ENCODE results near the gene ZNF689.
"Not testable (repeated sequence)": the region's sequence is repeated elsewhere in the genome, so short reads cannot be mapped to it uniquely, and the experiment has no call there.

The ZNF689 gene

DNA sequence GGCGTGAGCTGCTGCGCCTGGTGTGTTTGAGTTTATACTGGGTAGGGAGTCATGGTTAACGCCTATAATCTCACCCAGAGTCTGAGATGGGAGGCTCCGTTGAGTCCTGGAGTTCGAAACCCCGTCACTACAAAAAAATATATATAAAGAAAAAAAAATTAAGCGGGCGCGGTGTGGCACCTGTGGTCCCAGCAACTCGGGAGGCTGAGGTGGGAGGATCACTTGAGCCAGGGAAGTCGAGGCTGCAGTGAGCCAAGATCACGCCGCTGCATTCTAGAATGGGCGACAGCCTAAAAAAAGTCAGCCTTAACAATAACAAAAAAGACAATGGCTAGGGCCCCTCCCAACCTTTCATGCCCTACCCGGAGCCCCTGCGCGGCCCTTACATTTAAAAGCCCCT is 23.3 kb upstream of the ZNF689 start:
- no peak for DNase-seq

GRCh38 chr16:30632454-30632853 is 22.3 kb upstream of the ZNF689 start:
- DNase-seq = not testable (repeated sequence)

GRCh38 chr16:30628628-30629540 is 18.7 kb upstream of the ZNF689 start:
- DNase-seq = peak; percentile 89

GRCh38 chr16:30626236-30626635 is 16.0 kb upstream of the ZNF689 start:
- no peak for DNase-seq

DNA sequence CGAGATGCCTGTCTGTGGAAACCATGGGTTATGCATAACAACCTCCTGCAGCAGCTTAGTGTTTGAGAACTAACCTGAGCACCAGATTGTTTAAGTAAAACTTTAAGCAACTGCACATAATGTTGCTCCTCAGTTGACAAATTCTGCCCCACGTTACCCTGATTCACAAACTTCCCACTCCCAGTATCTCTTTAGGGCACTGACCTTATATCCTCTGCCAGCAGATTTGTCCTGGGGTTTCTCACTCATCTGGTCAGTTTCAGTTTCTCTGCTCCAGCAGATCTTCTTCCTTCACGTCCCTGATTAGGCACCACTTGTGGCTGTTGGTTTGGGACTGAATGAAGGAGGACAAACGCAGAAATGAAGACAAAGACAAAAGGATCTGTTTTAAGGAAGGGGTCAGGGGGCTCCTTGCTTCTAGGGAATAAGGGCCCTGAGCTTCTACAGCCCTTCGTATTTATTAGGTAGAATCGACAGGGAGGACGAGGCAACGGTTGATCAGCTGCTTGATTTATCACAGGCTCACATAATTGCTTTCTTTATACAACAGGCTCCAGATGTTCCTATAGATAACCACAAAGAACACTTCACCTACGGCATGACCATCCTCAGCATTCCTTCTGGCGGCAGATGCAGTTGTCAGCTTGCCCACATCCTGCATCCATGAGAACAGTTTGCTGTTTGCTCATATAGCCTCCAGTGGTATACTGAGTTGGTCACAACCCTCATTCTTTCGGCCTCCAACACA is 13.5 kb upstream of the ZNF689 start:
- DNase-seq = no peak

DNA sequence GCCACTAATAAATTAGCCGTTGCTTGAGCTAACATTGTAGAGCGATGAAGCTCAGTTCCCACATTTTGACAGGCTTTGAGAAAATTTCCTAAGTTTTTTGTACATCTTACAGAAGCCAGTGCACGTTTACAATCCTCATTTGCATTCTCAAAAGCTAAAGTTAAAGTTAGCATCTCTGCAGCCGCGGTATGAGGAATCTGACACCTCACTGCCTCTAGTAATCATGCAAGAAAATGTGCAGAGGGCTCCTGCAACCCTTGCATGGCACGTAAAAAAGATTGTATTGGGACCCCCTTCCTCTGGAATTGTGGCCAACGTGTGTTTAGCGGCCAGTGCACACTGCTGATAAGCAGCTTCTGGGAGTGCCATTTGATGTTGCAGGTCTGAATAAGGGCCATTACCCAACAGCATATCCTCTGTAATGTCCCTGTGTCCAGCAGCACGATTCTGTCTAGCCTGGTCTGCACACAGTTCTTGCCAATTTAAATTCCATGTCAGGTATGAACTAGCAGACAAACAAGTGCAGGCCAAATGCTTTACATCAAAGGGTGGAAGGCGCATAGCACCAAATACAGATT is 12.4 kb upstream of the ZNF689 start:
- no peak for DNase-seq

DNA sequence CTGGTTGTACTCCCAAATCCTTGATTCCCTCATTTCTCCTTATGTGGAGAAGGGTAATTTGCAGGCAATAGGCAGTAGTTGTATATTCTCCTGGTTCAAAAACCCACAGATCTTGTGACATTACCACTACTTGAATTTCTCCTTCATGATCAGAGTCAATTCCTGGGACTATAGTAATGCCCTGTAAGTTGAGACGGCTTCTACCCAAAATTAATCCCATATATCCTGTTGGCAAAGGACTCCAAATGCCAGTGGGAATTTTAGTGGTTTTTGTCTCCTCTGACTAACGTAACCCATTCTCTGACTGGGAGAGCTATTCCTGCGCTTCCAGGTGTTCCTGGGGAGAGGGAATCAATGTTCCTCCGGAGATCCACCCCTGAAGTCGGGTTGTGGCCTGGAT is 11.6 kb upstream of the ZNF689 start:
- no peak for DNase-seq

- no peak for DNase-seq
Measured at GRCh38 chr16:30620169-30620568, 10.0 kb upstream of the ZNF689 start.

DNA sequence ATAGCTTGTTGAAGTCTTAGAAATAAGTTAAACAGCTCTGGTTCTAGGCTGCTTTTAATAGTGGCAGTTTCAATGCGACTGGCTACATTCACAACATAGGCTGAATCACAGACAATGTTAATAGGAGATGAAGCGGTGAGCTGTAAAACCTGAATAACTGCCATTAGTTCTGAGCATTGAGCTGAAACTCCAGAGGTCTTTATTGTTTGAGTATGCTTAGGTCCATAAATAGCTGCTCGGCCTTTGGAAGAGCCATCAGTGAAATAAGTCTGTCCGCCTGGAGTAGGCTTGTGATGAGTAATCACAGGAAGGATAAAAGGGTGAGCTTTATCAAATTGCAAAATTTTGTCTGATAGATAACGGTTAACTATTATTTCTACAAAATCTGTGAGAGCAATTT is 9.4 kb upstream of the ZNF689 start:
- DNase-seq = no peak

- DNase-seq = no peak
Measured at GRCh38 chr16:30619202-30619601, 9.0 kb upstream of the ZNF689 start.

DNA sequence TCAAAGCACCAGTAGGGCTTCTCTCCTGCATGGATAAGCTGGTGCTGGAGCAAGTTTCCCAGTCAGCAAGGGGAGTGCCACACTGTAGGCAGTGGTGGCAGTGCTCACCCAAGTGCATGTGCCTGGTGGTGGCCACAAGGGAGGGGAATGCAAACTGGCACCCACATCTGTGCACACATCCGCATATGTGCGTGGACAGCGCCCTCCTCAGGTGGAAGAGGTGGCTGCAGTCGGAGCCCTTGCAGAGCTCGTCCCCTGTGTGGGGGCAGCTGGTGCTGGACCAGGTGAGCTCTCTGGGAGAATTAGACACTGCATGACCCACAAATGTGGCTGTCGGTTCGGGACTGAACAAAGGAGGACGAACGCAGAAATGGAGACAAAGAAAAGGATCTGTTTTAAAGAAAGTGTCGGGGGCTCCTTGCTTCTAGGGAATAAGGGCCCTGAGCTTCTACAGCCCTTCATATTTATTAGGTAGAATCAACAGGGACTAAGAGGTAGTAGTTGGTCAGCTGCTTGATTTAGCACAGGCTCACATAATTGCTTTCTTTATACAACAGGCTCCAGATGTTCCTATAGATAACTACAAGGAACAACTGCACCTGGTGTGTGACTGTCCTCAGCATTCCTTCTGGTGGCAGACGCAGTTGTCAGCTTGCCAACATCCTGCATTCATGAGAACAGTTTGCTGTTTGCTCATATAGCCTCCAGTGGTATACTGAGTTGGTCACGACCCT is 5.3 kb upstream of the ZNF689 start:
- DNase-seq = peak; percentile 60

DNA sequence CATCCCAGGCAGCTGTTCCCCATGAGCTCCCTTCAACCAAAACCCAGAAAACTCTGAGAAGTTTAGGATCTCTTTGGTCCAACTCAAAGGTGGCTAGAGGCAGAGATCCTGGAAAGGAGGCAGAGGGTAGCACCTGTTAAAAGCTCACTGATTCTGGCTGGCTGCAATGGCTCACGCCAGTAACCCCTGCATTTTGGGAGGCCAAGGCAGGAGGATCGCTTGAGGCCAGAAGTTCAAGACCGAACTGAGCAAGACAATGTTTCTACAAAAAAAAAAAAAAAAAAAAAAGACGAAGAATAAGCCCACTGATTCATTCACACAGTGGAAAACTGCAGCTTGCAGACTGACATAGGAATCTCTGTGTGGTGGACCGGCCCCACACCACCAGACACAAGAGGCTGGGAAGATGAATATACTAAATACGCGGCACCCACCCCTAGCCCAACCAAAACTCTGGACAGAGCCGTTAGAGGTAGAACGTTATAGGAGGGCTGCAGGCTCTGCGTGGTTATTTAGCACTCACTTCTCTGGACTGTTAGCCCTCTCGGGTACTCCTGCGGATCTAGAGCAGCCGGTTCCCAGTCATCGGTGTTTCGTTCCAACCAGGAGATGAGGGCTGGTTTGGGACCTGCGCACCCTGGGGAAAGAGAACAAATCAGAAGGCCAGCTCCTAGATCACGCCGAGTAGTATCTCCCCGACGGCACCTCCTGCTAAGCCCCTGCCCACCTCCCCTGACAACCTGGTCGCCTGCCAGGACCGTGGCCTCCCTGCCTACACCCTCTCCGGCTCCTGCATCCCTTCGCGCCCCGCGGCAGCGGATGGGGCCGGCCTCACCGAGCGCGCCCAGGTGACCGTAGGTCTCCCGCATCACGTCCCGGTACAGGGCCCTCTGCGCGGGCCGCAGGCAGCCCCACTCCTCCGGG is 925 bp downstream of the ZNF689 start:
- peak; percentile 36 for DNase-seq

GRCh38 chr16:30606004-30606403 is 4.2 kb downstream of the ZNF689 start:
- no peak for DNase-seq

- no peak for DNase-seq
Measured at GRCh38 chr16:30605158-30605557, 5.0 kb downstream of the ZNF689 start.

GRCh38 chr16:30604316-30604947 is 5.8 kb downstream of the ZNF689 start:
- no peak for DNase-seq

- DNase-seq = no peak
Measured at GRCh38 chr16:30603945-30604315, 6.3 kb downstream of the ZNF689 start.

DNA sequence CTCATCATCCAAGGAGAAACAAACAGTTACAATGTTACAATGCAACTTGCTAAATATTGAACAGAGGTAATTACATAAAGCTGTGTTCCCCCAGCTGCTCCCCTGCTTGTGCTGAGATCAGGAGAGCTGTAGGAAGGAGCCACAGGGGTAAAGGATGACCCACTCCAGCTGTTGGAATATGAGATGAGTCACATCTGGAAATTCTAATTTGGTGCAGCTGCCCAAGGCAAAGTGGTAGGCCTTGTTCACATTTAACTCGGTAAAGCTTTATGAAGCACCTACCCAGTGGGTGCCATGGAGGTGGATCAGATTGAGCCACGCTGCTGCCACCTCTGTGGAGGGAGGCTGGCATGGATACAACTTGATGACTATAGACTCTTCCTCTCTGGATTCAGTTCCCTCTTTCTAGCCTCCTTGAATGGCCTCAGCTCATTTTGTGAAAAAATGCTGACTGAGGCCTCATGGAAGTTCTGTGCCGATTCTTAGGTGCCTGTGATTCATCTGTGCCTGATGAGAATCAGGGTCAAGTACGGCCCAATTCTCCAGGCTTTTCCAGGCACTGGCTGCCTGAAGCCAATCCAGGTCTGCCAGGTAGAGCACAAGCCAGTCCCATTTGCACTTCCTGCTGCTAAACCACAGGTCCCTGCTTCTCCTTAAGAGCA is 7.4 kb downstream of the ZNF689 start:
- DNase-seq = no peak

DNA sequence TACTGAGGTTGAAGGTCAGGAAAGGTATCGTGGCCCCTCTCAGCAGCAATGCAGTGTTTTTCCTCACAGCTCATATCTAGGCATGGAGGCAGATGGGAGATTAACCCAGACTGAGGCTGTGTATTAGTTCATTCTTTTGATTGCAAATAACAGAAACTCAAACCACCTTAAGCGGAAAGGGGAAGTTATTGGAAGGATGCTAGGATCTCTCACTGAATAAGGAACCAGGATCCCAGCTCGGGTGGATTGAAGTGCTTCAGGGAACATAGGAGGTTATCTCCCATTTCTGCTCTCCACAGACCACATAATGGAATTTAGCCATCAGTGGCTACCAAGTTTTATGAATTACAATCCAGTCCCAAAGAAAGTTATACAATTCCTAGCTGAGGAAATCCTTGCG is 8.2 kb downstream of the ZNF689 start:
- DNase-seq = no peak

DNA sequence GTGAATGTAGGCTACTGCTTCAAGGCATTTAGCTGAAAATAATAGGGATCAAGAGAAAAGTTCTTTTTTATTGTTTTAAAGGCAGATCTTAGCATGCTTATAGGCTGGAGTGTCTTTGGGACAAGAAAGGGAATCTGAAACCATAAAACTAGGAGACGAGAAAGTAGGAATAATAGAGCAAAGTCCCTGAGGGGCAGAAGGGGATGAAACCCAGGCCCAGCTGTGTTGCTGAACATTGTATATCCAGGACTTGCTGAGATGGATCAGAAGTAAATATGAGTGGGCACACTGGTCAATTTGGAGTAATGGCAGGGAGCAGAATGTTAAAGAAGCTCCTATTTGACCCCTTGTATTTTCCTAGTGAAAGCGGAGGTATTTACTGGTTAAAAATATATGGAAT is 9.3 kb downstream of the ZNF689 start:
- DNase-seq = no peak

GRCh38 chr16:30600215-30600614 is 10.0 kb downstream of the ZNF689 start:
- DNase-seq = no peak

GRCh38 chr16:30592871-30593270 is 17.3 kb downstream of the ZNF689 start:
- DNase-seq = no peak

Measured in activated CD8-positive, alpha-beta memory T cell treated with anti-CD3 and anti-CD28 coated beads, Interleukin-2, amount 50 U/mL, for 4 hours (primary cell).